Neural cell (in vitro differentiated cells): ENCODE measurements around the gene KATNA1. TPM values are rescaled to one million over a fixed set of nuclear protein-coding genes. Genes with fewer than 3 reads are reported as not detected.

Source experiments
- H2AFZ ChIP-seq: fragments of 200-600, 300-800 bp; sonication (generic), shearing (Covaris generic); 2 replicates; pipeline ENCODE4 v1.6.0; 2014; ENCODE audit warnings: low read depth, mild to moderate bottlenecking, antibody characterized with exemption, low read length, moderate library complexity
- H3F3A ChIP-seq: fragments of 200-600 bp; shearing (Covaris generic); 2 replicates; pipeline ENCODE4 v1.6.1; 2016; ENCODE audit warnings: mild to moderate bottlenecking, moderate library complexity, mixed read lengths, antibody characterized with exemption, low read length; ENCODE audit not compliant: insufficient read depth, poor library complexity, severe bottlenecking
- H3K27ac ChIP-seq: fragments of 200-600, 300-800 bp; sonication (generic), shearing (Covaris generic); 2 replicates; pipeline ENCODE4 v1.5.1; 2014; ENCODE audit warnings: mild to moderate bottlenecking, low read length, moderate library complexity
- H3K27me3 ChIP-seq: fragments of 300-800, 200-600 bp; sonication (generic), shearing (Covaris generic); 2 replicates; pipeline ENCODE4 v1.6.0; 2014; ENCODE audit warnings: mild to moderate bottlenecking, low read depth, low read length, moderate library complexity; ENCODE audit not compliant: insufficient read depth
- H3K36me3 ChIP-seq: fragments of 300-800, 200-600 bp; sonication (generic), shearing (Covaris generic); 2 replicates; pipeline ENCODE4 v1.5.1; 2014; ENCODE audit warnings: mild to moderate bottlenecking, antibody characterized with exemption, low read length, moderate library complexity; ENCODE audit not compliant: insufficient read depth
- H3K4me2 ChIP-seq: fragments of 300-800, 200-600 bp; sonication (generic), shearing (Covaris generic); 2 replicates; pipeline ENCODE4 v1.6.0; 2014; ENCODE audit warnings: mild to moderate bottlenecking, low read length
- H3K4me3 ChIP-seq: fragments of 300-800, 200-600 bp; sonication (generic), shearing (Covaris generic); 2 replicates; pipeline ENCODE4 v1.5.1; 2014; ENCODE audit warnings: mild to moderate bottlenecking, low read length, moderate library complexity
- H3K79me2 ChIP-seq: fragments of 200-600 bp; shearing (Covaris generic); replicated peaks from 2 replicates; pipeline ENCODE4 v1.6.0; 2014; ENCODE audit warnings: mild to moderate bottlenecking, low read length, moderate library complexity; ENCODE audit not compliant: insufficient read depth
- H3K9ac ChIP-seq: fragments of 300-800, 200-600 bp; sonication (generic), shearing (Covaris generic); 2 replicates; pipeline ENCODE4 v1.6.1; 2016; ENCODE audit warnings: mild to moderate bottlenecking, low read length, mixed read lengths
- H3K9me2 ChIP-seq: fragments of 200-600 bp; shearing (Covaris generic); 2 replicates; pipeline ENCODE4 v1.6.1; 2016; ENCODE audit warnings: mild to moderate bottlenecking, low read length, mixed read lengths; ENCODE audit not compliant: insufficient read depth
- H3K9me3 ChIP-seq: fragments of 200-600, 300-800 bp; sonication (generic), shearing (Covaris generic); 2 replicates; pipeline ENCODE4 v1.6.1; 2016; ENCODE audit warnings: mild to moderate bottlenecking, mixed run types, low read length, moderate library complexity, mixed read lengths
- H4K20me1 ChIP-seq: fragments of 200-600 bp; shearing (Covaris generic); 2 replicates; pipeline ENCODE4 v1.6.1; 2016; ENCODE audit warnings: mild to moderate bottlenecking, mixed run types; ENCODE audit not compliant: insufficient read depth
- EP300 ChIP-seq: fragments of 450-650 bp; conservative IDR thresholded peaks from 2 replicates; pipeline ENCODE4 v1.6.1; 2014; ENCODE audit warnings: antibody characterized with exemption, mild to moderate bottlenecking, moderate library complexity; ENCODE audit not compliant: poor library complexity, severe bottlenecking
- EZH2 ChIP-seq: fragments of 200-600, 300-800 bp; shearing (Covaris generic), sonication (generic); IDR thresholded peaks from 2 replicates; pipeline ENCODE4 v1.6.1; 2014; ENCODE audit warnings: antibody characterized with exemption, low read length, borderline replicate concordance, mild to moderate bottlenecking; ENCODE audit not compliant: insufficient read depth, poor library complexity, severe bottlenecking
- MXI1 ChIP-seq: fragments of 450-650 bp; conservative IDR thresholded peaks from 2 replicates; pipeline ENCODE4 v1.6.1; 2014; ENCODE audit warnings: antibody characterized with exemption, mild to moderate bottlenecking; ENCODE audit not compliant: poor library complexity, severe bottlenecking
- POLR2AphosphoS5 ChIP-seq: IDR thresholded peaks from 2 replicates; pipeline ENCODE4 v1.6.1; 2012
- RAD21 ChIP-seq: fragments of 450-650 bp; conservative IDR thresholded peaks from 2 replicates; pipeline ENCODE4 v1.6.1; 2014; ENCODE audit warnings: antibody characterized with exemption, mild to moderate bottlenecking, moderate library complexity
- REST ChIP-seq: IDR thresholded peaks from 2 replicates; pipeline ENCODE4 v1.6.1; 2012; ENCODE audit warnings: borderline replicate concordance
- SMC3 ChIP-seq: fragments of 450-650 bp; conservative IDR thresholded peaks from 2 replicates; pipeline ENCODE4 v1.6.1; 2014; ENCODE audit warnings: antibody characterized with exemption, mild to moderate bottlenecking, moderate library complexity; ENCODE audit not compliant: poor library complexity
- TAF1 ChIP-seq: IDR thresholded peaks from 2 replicates; pipeline ENCODE4 v1.6.1; 2012; ENCODE audit warnings: low read depth
- polyA plus RNA-seq: library from polyadenylated mRNA; depleted of rRNA; stranded (reverse); fragments of >200 nt; gene quantifications from 2 replicates; pipeline ENCODE4 v1.2.3, GENCODE V29; 2014
- TF ChIP-seq, protein P1 (sequence below): fragments of 450-650 bp; IDR thresholded peaks from 2 replicates; pipeline ENCODE4 v1.5.1; 2014; ENCODE audit warnings: antibody characterized with exemption, mild to moderate bottlenecking, moderate library complexity; ENCODE audit not compliant: poor library complexity, severe bottlenecking

KATNA1 gene
- polyA plus RNA-seq, 1 donor from 2014 or later: 23.1 TPM

- no peaks in the 10 kb centered on the region for H3K9me2 ChIP-seq
- H4K20me1 ChIP-seq: no peaks in the 10 kb centered on the region
- no peak overlapping the region for H3K27ac ChIP-seq
- no peaks in the 10 kb centered on the region for H3F3A ChIP-seq
- H3K4me2 ChIP-seq: no peak overlapping the region
- H2AFZ ChIP-seq: no peak overlapping the region
- no peaks in the 10 kb centered on the region for H3K27me3 ChIP-seq
- H3K79me2 ChIP-seq: no peaks in the 10 kb centered on the region
- no peak for TF ChIP-seq EP300
- TF ChIP-seq TAF1: no peak
- no peak for TF ChIP-seq POLR2AphosphoS5
- TF ChIP-seq SMC3: no peak
- TF ChIP-seq EZH2: no peak
- TF ChIP-seq, protein P1, sequence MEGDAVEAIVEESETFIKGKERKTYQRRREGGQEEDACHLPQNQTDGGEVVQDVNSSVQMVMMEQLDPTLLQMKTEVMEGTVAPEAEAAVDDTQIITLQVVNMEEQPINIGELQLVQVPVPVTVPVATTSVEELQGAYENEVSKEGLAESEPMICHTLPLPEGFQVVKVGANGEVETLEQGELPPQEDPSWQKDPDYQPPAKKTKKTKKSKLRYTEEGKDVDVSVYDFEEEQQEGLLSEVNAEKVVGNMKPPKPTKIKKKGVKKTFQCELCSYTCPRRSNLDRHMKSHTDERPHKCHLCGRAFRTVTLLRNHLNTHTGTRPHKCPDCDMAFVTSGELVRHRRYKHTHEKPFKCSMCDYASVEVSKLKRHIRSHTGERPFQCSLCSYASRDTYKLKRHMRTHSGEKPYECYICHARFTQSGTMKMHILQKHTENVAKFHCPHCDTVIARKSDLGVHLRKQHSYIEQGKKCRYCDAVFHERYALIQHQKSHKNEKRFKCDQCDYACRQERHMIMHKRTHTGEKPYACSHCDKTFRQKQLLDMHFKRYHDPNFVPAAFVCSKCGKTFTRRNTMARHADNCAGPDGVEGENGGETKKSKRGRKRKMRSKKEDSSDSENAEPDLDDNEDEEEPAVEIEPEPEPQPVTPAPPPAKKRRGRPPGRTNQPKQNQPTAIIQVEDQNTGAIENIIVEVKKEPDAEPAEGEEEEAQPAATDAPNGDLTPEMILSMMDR: no peak
- TF ChIP-seq REST: no peak
- H3K9me3 ChIP-seq: no peaks in the 10 kb centered on the region
- H3K9ac ChIP-seq: no peak overlapping the region
- H3K36me3 ChIP-seq: no peaks in the 10 kb centered on the region
- H3K4me3 ChIP-seq: no peak overlapping the region
Observed at GRCh38 chr6:149634315-149634714, 14.2 kb downstream of the KATNA1 start.

DNA sequence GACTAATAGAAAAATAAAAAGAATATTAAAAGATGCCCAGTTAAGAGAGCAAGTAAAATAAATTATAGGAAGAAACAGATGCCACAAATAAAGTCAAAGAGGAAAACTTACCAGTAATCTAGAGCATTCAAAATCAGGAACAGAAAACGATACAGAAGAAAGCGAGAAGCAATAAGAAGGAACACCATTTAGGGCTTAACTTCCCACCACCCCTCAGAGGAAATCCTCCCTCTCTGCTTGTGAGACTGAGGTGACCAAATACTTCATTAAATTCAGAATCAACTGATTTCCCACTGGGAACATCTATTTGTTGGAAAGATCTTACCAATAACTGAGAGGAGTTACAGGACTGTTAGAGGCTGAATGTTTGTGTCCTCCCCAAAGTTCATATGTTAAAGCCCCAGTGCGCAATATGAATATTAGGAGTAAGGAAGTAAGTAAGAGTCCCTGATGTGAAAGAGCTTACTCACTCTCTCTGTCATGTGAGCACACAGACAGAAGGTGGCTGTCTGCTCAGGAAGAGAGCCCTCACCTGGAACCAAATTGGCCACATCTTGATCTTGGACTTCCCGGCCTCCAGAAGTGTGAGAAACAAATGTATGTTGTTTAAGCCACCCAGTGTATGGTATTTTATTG is 19.5 kb downstream of the KATNA1 start:
- no peak overlapping the region for H2AFZ ChIP-seq
- no peak overlapping the region for H3K27ac ChIP-seq
- H3K79me2 ChIP-seq: no peaks in the 10 kb centered on the region
- H3K4me3 ChIP-seq: no peak overlapping the region
- no peaks in the 10 kb centered on the region for H3K27me3 ChIP-seq
- H3K4me2 ChIP-seq: no peak overlapping the region
- H3K9ac ChIP-seq: no peak overlapping the region
- H3F3A ChIP-seq: no peaks in the 10 kb centered on the region
- no peak for TF ChIP-seq MXI1
- no peak for TF ChIP-seq REST
- TF ChIP-seq EP300: no peak
- no peak for TF ChIP-seq EZH2
- TF ChIP-seq TAF1: no peak
- TF ChIP-seq SMC3: no peak
- TF ChIP-seq, protein P1: no peak
- TF ChIP-seq RAD21: no peak
- no peak for TF ChIP-seq POLR2AphosphoS5
- no peaks in the 10 kb centered on the region for H3K36me3 ChIP-seq
- no peaks in the 10 kb centered on the region for H4K20me1 ChIP-seq
- no peaks in the 10 kb centered on the region for H3K9me2 ChIP-seq
- no peaks in the 10 kb centered on the region for H3K9me3 ChIP-seq
